SK-N-SH (cell line): ENCODE results near the gene FAM131C. TPM values are rescaled to one million over a fixed set of nuclear protein-coding genes. Genes with fewer than 3 reads are reported as not detected.

Experiments used
- CTCF ChIA-PET: fragments of 300-600, 350-600 bp; formaldehyde crosslinking; extraction: SDS; loops from one replicate; lab custom pipeline; 2021; lab: Yijun Ruan, JAX
- POLR2A ChIA-PET: fragments of 350-600 bp; sonication (Branson Sonifier 250); formaldehyde crosslinking; extraction: SDS; loops from one replicate; lab custom pipeline; 2020; ENCODE audit warnings: antibody characterized with exemption, inconsistent platforms; lab: Yijun Ruan, JAX
- DNase-seq: peaks from one replicate; pipeline ENCODE4 v3.0.0; 2012
- H2AFZ ChIP-seq: fragments of 200-600 bp; sonication (generic); 2 replicates; pipeline ENCODE4 v1.8.1; 2016; ENCODE audit warnings: antibody characterized with exemption, mild to moderate bottlenecking, low read depth
- H3F3A ChIP-seq: fragments of 200-600 bp; sonication (generic); replicated peaks from 2 replicates; pipeline ENCODE3; 2016; ENCODE audit warnings: antibody characterized with exemption, mild to moderate bottlenecking; ENCODE audit not compliant: insufficient read depth
- H3K27ac ChIP-seq, 2 experiments: fragments of 200-500 bp in 1 of 2; fragments of 200-600 bp in 1 of 2; sonication (Bioruptor generic) in 1 of 2; sonication (generic), shearing (Covaris generic) in 1 of 2; 2 replicates each; pipeline versions ENCODE4 v1.5.1 to v1.6.1; 2014 to 2016; ENCODE audit warnings: low read depth in 2 of 2, inconsistent platforms in 1 of 2, low read length in 1 of 2, mild to moderate bottlenecking in 1 of 2, mixed read lengths in 1 of 2
- H3K27me3 ChIP-seq: fragments of 200-600 bp; sonication (generic), shearing (Covaris generic); 2 replicates; pipeline ENCODE4 v1.6.1; 2016; ENCODE audit warnings: mixed run types; ENCODE audit not compliant: insufficient read depth
- H3K36me3 ChIP-seq, 2 experiments: fragments of 200-500 bp in 1 of 2; fragments of 200-600 bp in 1 of 2; sonication (Bioruptor generic) in 1 of 2; sonication (generic) in 1 of 2; replicated peaks in 1 of 2; 2 replicates each; pipeline versions ENCODE3 to v1.5.1; 2014 to 2016; ENCODE audit warnings: low read length in 1 of 2, mild to moderate bottlenecking in 1 of 2; ENCODE audit not compliant: insufficient read depth in 2 of 2, control insufficient read depth in 1 of 2
- H3K4me1 ChIP-seq, 2 experiments: fragments of 200-500 bp in 1 of 2; fragments of 200-600 bp in 1 of 2; sonication (Bioruptor generic) in 1 of 2; sonication (generic), shearing (Covaris generic) in 1 of 2; 2 replicates each; pipeline versions ENCODE4 v1.5.1 to v1.6.1; 2014 to 2016; ENCODE audit warnings: low read depth in 1 of 2, low read length in 1 of 2, mixed run types in 1 of 2; ENCODE audit not compliant: insufficient read depth in 2 of 2, control insufficient read depth in 1 of 2
- H3K4me2 ChIP-seq: fragments of 200-600 bp; sonication (generic), shearing (Covaris generic); 2 replicates; pipeline ENCODE4 v1.6.1; 2017; ENCODE audit warnings: mixed run types
- H3K4me3 ChIP-seq, 2 experiments: fragments of 200-500 bp in 1 of 2; fragments of 200-600 bp in 1 of 2; sonication (Bioruptor generic) in 1 of 2; sonication (generic), shearing (Covaris generic) in 1 of 2; 2 replicates each; pipeline versions ENCODE4 v1.5.1 to v1.8.1; 2014 to 2016; ENCODE audit warnings: low read depth in 2 of 2, inconsistent platforms in 1 of 2, low read length in 1 of 2, mild to moderate bottlenecking in 1 of 2, mixed read lengths in 1 of 2, moderate library complexity in 1 of 2
- H3K79me2 ChIP-seq: fragments of 200-600 bp; sonication (generic); 2 replicates; pipeline ENCODE4 v1.8.1; 2017; ENCODE audit warnings: mild to moderate bottlenecking; ENCODE audit not compliant: insufficient read depth
- H3K9ac ChIP-seq: fragments of 200-600 bp; sonication (generic); 2 replicates; pipeline ENCODE4 v1.6.1; 2017; ENCODE audit warnings: mixed run types
- H3K9me2 ChIP-seq: fragments of 200-600 bp; sonication (generic); 2 replicates; pipeline ENCODE4 v1.6.1; 2017; ENCODE audit warnings: mixed run types
- H3K9me3 ChIP-seq: fragments of 200-600 bp; sonication (generic); 2 replicates; pipeline ENCODE4 v1.6.1; 2017; ENCODE audit warnings: mixed run types, mild to moderate bottlenecking, moderate library complexity
- H4K20me1 ChIP-seq: fragments of 200-600 bp; sonication (generic); 2 replicates; pipeline ENCODE4 v1.6.1; 2017; ENCODE audit warnings: mild to moderate bottlenecking, mixed run types; ENCODE audit not compliant: insufficient read depth
- ELF1 ChIP-seq: IDR thresholded peaks from 2 replicates; pipeline ENCODE4 v1.4.0; 2012
- FOSL2 ChIP-seq: IDR thresholded peaks from 2 replicates; pipeline ENCODE4 v1.4.0; 2012; ENCODE audit warnings: low read depth, mild to moderate bottlenecking, moderate library complexity, borderline replicate concordance
- FOXJ3 ChIP-seq: sonication (generic); formaldehyde crosslinking; IDR thresholded peaks from 2 replicates; pipeline ENCODE4 v1.5.1; 2020; ENCODE audit warnings: mild to moderate bottlenecking, missing genetic modification reagents
- GABPA ChIP-seq: IDR thresholded peaks from 2 replicates; pipeline ENCODE4 v1.4.0; 2012; ENCODE audit warnings: low read depth, mild to moderate bottlenecking
- GATA2 ChIP-seq: sonication (generic); formaldehyde crosslinking; IDR thresholded peaks from 2 replicates; pipeline ENCODE4 v1.5.0; 2020; ENCODE audit warnings: mild to moderate bottlenecking, missing genetic modification reagents
- JUND ChIP-seq: IDR thresholded peaks from 2 replicates; pipeline ENCODE4 v1.4.0; 2012
- MAX ChIP-seq: IDR thresholded peaks from 2 replicates; pipeline ENCODE4 v1.4.0; 2012; ENCODE audit warnings: low read depth
- MXI1 ChIP-seq: IDR thresholded peaks from 2 replicates; pipeline ENCODE4 v1.6.1; 2012; ENCODE audit warnings: mild to moderate bottlenecking, low read depth, low read length, improper control_type of control experiment
- NRF1 ChIP-seq: IDR thresholded peaks from 2 replicates; pipeline ENCODE4 v1.6.1; 2012; ENCODE audit warnings: low read depth, mild to moderate bottlenecking, low read length
- POLR2AphosphoS5 ChIP-seq: IDR thresholded peaks from 2 replicates; pipeline ENCODE4 v1.6.1; 2012; ENCODE audit warnings: low read depth, low read length
- REST ChIP-seq: IDR thresholded peaks from 2 replicates; pipeline ENCODE4 v1.6.1; 2012; ENCODE audit warnings: mild to moderate bottlenecking, low read depth, low read length, moderate library complexity
- SIN3A ChIP-seq: IDR thresholded peaks from 2 replicates; pipeline ENCODE4 v1.6.1; 2012; ENCODE audit warnings: low read depth, mild to moderate bottlenecking, low read length, moderate library complexity, borderline replicate concordance
- TAF1 ChIP-seq: IDR thresholded peaks from 2 replicates; pipeline ENCODE4 v1.6.1; 2012; ENCODE audit warnings: low read depth, mild to moderate bottlenecking, low read length, moderate library complexity, borderline replicate concordance
- WGBS: methylation state at CpG from one replicate; pipeline ENCODE4 v1.1.6; 2017; ENCODE audit warnings: low lambda C conversion rate; 5-methylcytosine and 5-hydroxymethylcytosine counted together
- polyA plus RNA-seq, 3 experiments: library from polyadenylated mRNA; depleted of rRNA; stranded (reverse); fragments of >200 nt; gene quantifications; 2 replicates each; pipeline ENCODE4 v1.2.3, GENCODE V29; 2012

FAM131C gene
- polyA plus RNA-seq, 1 of the 3 experiments (the other 2 are of a cell fraction), result 1.6 TPM

- H3K79me2 ChIP-seq, result no peaks in the 10 kb centered on the region
- H3K4me2 ChIP-seq, result no peak overlapping the region
- H3K27ac ChIP-seq, result peak overlapping the region in 1 of 2 experiments; percentile 28; a peak in 1 of 4 replicates
- no peak for TF ChIP-seq NRF1
- no peak for TF ChIP-seq REST
- TF ChIP-seq FOSL2, result no peak
- TF ChIP-seq POLR2AphosphoS5, result no peak
- peak; percentile 51; the same call in 1 of the 2 replicates for TF ChIP-seq FOXJ3 (CRISPR knock-in tag)
- TF ChIP-seq MAX, result no peak
- peak; percentile 15; the same call in 1 of the 2 replicates for TF ChIP-seq GATA2
- TF ChIP-seq, all 33 proteins: peak for 2
- H3K4me1 ChIP-seq, result peaks cover 6 to 49% of the 10 kb centered on the region in 2 experiments; a peak in 2 of 4 replicates
- no peaks in the 10 kb centered on the region for H3K9me2 ChIP-seq
- no peaks in the 10 kb centered on the region for H4K20me1 ChIP-seq
- no peaks in the 10 kb centered on the region for H3K27me3 ChIP-seq
- H3K36me3 ChIP-seq, result no peaks in the 10 kb centered on the region
- peak; percentile 80 for DNase-seq
- no peaks in the 10 kb centered on the region for H3K9me3 ChIP-seq
- H3K9ac ChIP-seq, result no peak overlapping the region
- no peak overlapping the region for H3K4me3 ChIP-seq
- WGBS, result 72% methylated on average over 17 of the region's 17 CpGs
- H3F3A ChIP-seq, result no peaks in the 10 kb centered on the region
- H2AFZ ChIP-seq, result no peak overlapping the region
- ChIA-PET POLR2A (no interaction called here), CTCF (interaction anchor here (0.7 to 4.8 kb wide), 10 partner anchors 18 to 365 kb away, joined by 3 to 27 read pairs (median 3); partner anchors contain the start of gene FAM131C)
Measured at GRCh38 chr1:16014509-16015482, 58.7 kb downstream of the FAM131C start.

GRCh38 chr1:16013908-16014258 is 59.6 kb downstream of the FAM131C start:
- H3K9ac ChIP-seq, result no peak overlapping the region
- no peaks in the 10 kb centered on the region for H3F3A ChIP-seq
- no peak overlapping the region for H3K27ac ChIP-seq
- H2AFZ ChIP-seq, result no peak overlapping the region
- TF ChIP-seq MAX (no peak), FOXJ3 (CRISPR knock-in tag) (no peak), GABPA (no peak), MXI1 (no peak), NRF1 (no peak), SIN3A (no peak), JUND (no peak), FOSL2 (no peak), ELF1 (no peak), TAF1 (no peak)
- POLR2A ChIA-PET, result no interaction called here
- no peaks in the 10 kb centered on the region for H3K36me3 ChIP-seq
- H3K27me3 ChIP-seq, result no peaks in the 10 kb centered on the region
- WGBS, result no CpG with 5 or more reads among the region's 4 CpGs
- CTCF ChIA-PET, result interaction anchor here (1.0 to 4.8 kb wide), 6 partner anchors 19 to 222 kb away, joined by 3 to 27 read pairs (median 4); no protein-coding TSS in a partner anchor
- no peaks in the 10 kb centered on the region for H3K9me2 ChIP-seq
- no peak overlapping the region for H3K4me2 ChIP-seq
- no peaks in the 10 kb centered on the region for H3K79me2 ChIP-seq
- H3K9me3 ChIP-seq, result no peaks in the 10 kb centered on the region
- peaks cover 0 to 40% of the 10 kb centered on the region in 2 experiments; a peak in 1 of 4 replicates for H3K4me1 ChIP-seq
- DNase-seq, result no peak
- no peak overlapping the region for H3K4me3 ChIP-seq
- H4K20me1 ChIP-seq, result no peaks in the 10 kb centered on the region
